OCI-LY7 (cell line): Measurements from ENCODE around the gene CFAP74.

ENCODE experiments used
- CTCF ChIP-seq: fragments of 200-600 bp; sonication (generic); conservative IDR thresholded peaks from 2 replicates; pipeline ENCODE4 v1.5.1; 2014; ENCODE audit warnings: mild to moderate bottlenecking, antibody characterized with exemption, low read length, moderate library complexity, mixed read lengths
- EZH2phosphoT487 ChIP-seq: fragments of 200-600 bp; sonication (generic); IDR thresholded peaks from 2 replicates; pipeline ENCODE4 v1.6.1; 2018; ENCODE audit warnings: low read depth, borderline replicate concordance, mild to moderate bottlenecking, mixed run types, antibody characterized with exemption, low read length, moderate library complexity, mixed read lengths

GRCh38 chr1:1915911-1916840 is 87.4 kb downstream of the CFAP74 start:
- TF ChIP-seq CTCF: no peak
- no peak for TF ChIP-seq EZH2phosphoT487
